DOHH2 (cell line): ENCODE data around the gene GAK.

ENCODE experiments used
- CTCF ChIP-seq: fragments of 200-600 bp; sonication (generic); IDR thresholded peaks from one replicate; pipeline ENCODE4 v1.5.1; 2014; ENCODE audit warnings: antibody characterized with exemption, mild to moderate bottlenecking, low read depth, low read length; ENCODE audit not compliant: poor library complexity, severe bottlenecking
- EZH2phosphoT487 ChIP-seq: fragments of 200-600 bp; sonication (generic); IDR thresholded peaks from 2 replicates; pipeline ENCODE4 v1.6.1; 2017; ENCODE audit warnings: borderline replicate concordance, mild to moderate bottlenecking, antibody characterized with exemption, low read length, moderate library complexity, mixed read lengths

GRCh38 chr4:814312-814850 is 117.7 kb downstream of the GAK start:
- TF ChIP-seq CTCF = no peak
- no peak for TF ChIP-seq EZH2phosphoT487
